Stimulated activated naive CD8-positive, alpha-beta T cell treated with anti-CD3 and anti-CD28 coated beads, Interleukin-15, amount 100 ng/mL, for 72 hours (primary cell): ENCODE measurements around the gene KIAA0040.

Experiments
- ATAC-seq: fragments of 150-1000 bp; cut with Tn5 transposase; 2 replicates; pipeline ENCODE4 v1.10.0; 2021; ENCODE audit warnings: mild to moderate bottlenecking, moderate library complexity
- DNase-seq, 2 donors: peaks; one replicate each; pipeline ENCODE4 v3.0.0; 2021 to 2022
- H3K27ac Mint-ChIP-seq, 2 donors: one replicate each; pipeline ENCODE4 v1.8.0; 2022; ENCODE audit warnings: mild to moderate bottlenecking in 2 of 2, mixed read lengths in 2 of 2, moderate library complexity in 2 of 2
- H3K27me3 Mint-ChIP-seq: one replicate; pipeline ENCODE4 v1.8.0; 2022; ENCODE audit warnings: mixed read lengths
- H3K4me1 Mint-ChIP-seq: one replicate; pipeline ENCODE4 v1.8.0; 2022; ENCODE audit warnings: mild to moderate bottlenecking, mixed read lengths
- H3K4me3 Mint-ChIP-seq, 2 donors: one replicate each; pipeline ENCODE4 v1.8.0; 2022; ENCODE audit warnings: mild to moderate bottlenecking in 2 of 2, mixed read lengths in 2 of 2, moderate library complexity in 1 of 2
- H3K9me3 Mint-ChIP-seq, 2 donors: one replicate each; pipeline ENCODE4 v1.8.0; 2022; ENCODE audit warnings: mixed read lengths in 2 of 2

Gene KIAA0040

DNA sequence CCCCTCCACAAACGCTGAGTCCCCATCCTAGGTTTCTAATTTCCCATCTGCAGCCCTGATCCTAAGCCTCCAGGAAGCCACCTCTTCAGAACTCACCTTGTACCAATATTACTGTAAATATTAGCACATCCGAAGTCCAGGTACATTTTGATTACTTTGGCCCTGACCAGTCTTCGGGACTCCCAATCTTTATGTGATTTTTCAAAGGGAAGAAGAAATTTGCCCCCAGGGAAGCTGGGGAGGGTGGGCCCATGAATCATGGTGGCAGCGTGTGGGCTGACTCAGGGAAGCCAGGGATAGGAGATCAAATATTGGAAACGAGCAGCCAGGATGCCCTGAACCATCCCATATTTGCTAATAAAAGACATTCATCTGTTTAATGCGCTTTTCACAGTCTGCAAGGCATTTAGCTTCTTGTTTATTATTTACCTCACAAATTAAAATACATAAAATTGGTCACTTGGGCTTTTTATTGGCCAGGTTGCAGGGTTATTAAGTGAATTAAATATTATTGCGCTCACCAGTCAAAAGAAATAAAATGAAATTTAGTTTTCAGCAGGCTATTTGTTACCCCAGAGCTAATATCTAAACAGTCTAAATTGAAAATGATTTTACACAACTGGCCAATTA, 46.6 kb downstream of the KIAA0040 start:
- no peak for DNase-seq
- H3K4me3 Mint-ChIP-seq, result no peak overlapping the region
- ATAC-seq, result no peak
- H3K27ac Mint-ChIP-seq, result no peak overlapping the region
- H3K9me3 Mint-ChIP-seq, result no peaks in the 10 kb centered on the region
- H3K4me1 Mint-ChIP-seq, result no peaks in the 10 kb centered on the region
- H3K27me3 Mint-ChIP-seq, result peaks cover 9% of the 10 kb centered on the region

DNA sequence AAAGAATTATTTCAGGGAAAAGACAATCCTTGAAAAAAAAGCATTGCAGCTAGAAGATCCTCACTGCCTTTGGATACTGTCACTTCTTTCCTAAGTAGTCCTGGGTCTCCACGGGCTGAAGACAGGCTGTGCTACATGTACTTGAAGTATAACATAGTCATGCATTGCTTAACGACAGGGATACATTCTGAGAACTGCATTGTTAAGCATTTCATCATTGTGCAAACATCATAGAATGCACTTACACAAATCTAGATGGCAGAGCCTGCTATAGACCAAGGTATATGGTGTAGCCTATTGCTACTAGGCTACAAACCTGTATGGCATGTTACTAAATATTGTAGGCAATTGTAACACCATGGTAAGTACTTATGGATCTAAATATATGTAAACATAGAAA, 54.0 kb downstream of the KIAA0040 start:
- H3K4me1 Mint-ChIP-seq, result no peaks in the 10 kb centered on the region
- ATAC-seq (no peak), DNase-seq (no peak)
- H3K27me3 Mint-ChIP-seq, result peaks cover 31% of the 10 kb centered on the region
- H3K27ac Mint-ChIP-seq, result no peak overlapping the region
- H3K4me3 Mint-ChIP-seq, result no peak overlapping the region
- no peaks in the 10 kb centered on the region for H3K9me3 Mint-ChIP-seq

DNA sequence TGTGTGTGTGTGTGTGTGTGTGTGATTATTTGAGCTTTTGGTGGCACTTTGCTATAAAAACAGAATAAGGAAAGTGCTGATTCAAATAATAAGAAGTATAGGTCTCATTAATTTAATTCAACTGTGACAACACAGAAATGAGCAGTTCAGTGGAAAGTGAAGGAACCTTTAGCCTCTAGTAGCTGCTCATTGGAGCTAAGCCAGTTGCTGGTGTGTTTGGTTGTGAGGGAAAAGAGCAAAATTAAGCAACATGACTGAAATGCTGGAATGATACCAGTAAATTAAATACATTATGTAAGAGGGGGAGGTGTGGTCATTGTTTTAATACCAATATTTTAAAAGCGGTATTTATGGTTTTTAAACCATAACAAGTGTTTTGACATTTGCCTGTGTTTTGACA, 55.2 kb downstream of the KIAA0040 start:
- peaks cover 33% of the 10 kb centered on the region for H3K27me3 Mint-ChIP-seq

DNA sequence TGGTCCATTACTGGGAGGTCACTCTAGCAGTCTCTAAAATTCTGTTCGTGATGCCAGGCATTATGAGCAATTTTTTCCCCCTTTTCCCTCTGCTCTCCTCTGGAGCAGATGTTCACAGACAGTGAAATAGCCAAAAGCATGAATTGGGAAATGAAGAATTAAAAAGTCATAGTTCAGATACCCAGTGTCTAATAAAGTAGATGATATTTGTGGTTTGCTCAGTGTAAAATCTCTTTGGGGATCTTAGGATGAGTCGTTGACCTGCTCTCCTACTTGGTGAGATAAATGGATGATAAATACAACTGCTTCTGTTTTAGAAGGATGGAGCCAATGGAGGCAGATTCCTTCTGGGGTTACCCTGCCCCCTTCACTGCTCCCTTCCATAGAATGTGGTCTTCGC, 56.3 kb downstream of the KIAA0040 start:
- Mint-ChIP-seq H3K4me1 (no peaks in the 10 kb centered on the region), H3K4me3 (no peak overlapping the region), H3K27me3 (peaks cover 33% of the 10 kb centered on the region), H3K27ac (peak overlapping the region in 1 of 2 donors; percentile 23), H3K9me3 (no peaks in the 10 kb centered on the region)
- DNase-seq (no peak), ATAC-seq (no peak)

More for the DNA sequence above, 55.2 kb downstream of the KIAA0040 start:
- Mint-ChIP-seq H3K4me3 (no peak overlapping the region), H3K4me1 (no peaks in the 10 kb centered on the region), H3K9me3 (no peaks in the 10 kb centered on the region), H3K27ac (no peak overlapping the region)
- ATAC-seq (no peak), DNase-seq (no peak)

DNA sequence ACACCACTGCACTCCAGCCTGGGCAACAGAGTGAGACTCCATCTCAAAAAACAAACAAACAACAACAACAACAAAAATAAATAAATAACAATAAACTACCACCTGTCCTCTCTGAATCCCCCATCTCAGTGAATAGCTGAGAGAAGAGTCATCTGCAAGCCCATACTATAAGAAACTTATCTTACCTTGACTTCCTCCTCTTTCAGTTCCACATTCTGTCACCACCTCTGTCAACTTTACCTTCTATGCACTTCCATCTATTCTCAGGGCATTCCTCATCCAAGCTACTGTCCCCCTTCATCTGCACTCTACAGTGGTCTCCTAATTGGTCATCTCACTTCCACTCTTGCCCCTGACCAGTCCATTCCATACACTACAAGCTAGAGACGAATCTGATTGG, 58.1 kb downstream of the KIAA0040 start:
- peaks cover 33% of the 10 kb centered on the region for H3K27me3 Mint-ChIP-seq
- no peak overlapping the region for H3K27ac Mint-ChIP-seq
- no peak overlapping the region for H3K4me3 Mint-ChIP-seq
- no peaks in the 10 kb centered on the region for H3K4me1 Mint-ChIP-seq
- DNase-seq, result no peak
- H3K9me3 Mint-ChIP-seq, result no peaks in the 10 kb centered on the region
- ATAC-seq, result no peak

DNA sequence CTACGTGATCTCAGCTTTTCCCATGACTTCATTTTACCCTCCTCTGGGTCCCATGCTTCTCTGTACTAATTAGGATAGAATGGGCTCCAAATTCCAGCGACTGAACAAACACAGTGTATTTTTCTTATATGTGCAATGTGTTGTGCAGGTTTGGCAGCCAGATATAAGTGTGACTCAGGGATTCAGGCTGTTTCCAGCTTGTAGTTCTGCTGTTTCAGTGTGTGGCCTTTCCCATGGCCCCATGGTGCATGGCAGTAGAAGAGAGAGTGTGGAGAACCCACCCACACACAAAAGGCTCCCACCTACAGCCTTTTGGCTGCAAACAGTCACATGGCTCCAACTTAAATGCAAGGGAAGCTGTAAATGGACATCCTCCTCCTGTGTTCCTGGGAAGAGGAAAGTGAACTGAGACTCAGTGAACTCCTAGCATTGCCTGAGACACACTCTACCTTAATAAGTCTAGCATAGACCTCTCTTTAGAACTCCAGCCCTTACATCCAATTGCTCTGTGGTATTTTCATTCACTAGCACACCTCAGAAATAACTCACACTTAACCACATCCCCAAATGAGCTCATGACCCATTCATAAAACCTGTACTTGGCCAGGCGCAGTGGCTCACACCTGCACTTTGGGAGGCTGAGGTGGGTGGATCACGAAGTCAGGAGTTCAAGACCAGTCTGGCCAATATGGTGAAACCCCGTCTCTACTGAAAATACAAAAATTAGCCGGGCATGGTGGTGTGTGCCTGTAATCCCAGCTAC, 58.7 kb downstream of the KIAA0040 start:
- peaks cover 33% of the 10 kb centered on the region for H3K27me3 Mint-ChIP-seq
- H3K9me3 Mint-ChIP-seq, result no peaks in the 10 kb centered on the region
- H3K4me1 Mint-ChIP-seq, result no peaks in the 10 kb centered on the region
- ATAC-seq (peak; percentile 64), DNase-seq (no peak)
- H3K27ac Mint-ChIP-seq, result no peak overlapping the region
- no peak overlapping the region for H3K4me3 Mint-ChIP-seq

DNA sequence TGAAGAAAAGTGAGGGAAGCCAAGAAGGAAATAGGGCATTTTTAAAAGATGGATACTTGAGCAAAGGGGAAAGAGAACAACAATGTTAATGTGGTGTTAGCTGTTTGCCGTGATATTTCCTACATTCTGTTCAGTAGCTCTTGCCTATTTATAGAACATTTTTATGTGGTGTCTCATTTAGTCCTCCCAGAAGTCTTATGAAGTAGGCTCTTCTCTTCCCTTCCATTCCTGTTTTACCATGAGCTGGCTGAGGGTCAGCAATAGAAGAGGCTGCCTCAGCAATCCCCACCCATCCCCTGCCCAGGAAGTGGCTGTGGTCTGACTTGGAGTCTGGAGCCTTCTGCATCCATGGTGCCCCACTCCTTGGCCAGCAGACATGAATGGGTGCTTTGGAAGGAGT, 60.1 kb downstream of the KIAA0040 start:
- Mint-ChIP-seq H3K27ac (no peak overlapping the region), H3K27me3 (peaks cover 22% of the 10 kb centered on the region), H3K9me3 (no peaks in the 10 kb centered on the region), H3K4me3 (no peak overlapping the region), H3K4me1 (no peaks in the 10 kb centered on the region)
- DNase-seq, result no peak
- no peak for ATAC-seq

DNA sequence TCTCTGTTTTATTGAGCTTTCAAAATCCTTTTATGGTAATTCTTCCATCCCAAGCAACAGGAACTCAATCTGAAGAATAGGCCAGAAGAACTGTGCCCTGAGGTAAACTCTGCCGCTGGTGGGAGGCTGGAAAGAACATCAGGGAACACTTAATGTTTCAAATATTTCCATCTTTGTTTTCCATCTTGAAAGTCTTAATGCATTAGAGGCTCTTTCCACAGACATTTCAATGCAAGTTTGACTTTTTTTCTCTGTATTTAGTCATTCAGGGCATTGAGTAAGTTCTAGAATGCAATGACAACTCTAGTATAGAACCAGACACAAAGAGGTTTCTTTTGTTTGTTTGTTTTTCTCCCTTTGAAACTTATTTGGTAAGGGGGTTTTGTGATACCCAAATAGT, 61.5 kb downstream of the KIAA0040 start:
- H3K27ac Mint-ChIP-seq, result no peak overlapping the region
- H3K9me3 Mint-ChIP-seq, result no peaks in the 10 kb centered on the region
- peaks cover 13% of the 10 kb centered on the region for H3K27me3 Mint-ChIP-seq
- H3K4me3 Mint-ChIP-seq, result no peak overlapping the region
- DNase-seq, result no peak
- H3K4me1 Mint-ChIP-seq, result no peaks in the 10 kb centered on the region
- ATAC-seq, result no peak

DNA sequence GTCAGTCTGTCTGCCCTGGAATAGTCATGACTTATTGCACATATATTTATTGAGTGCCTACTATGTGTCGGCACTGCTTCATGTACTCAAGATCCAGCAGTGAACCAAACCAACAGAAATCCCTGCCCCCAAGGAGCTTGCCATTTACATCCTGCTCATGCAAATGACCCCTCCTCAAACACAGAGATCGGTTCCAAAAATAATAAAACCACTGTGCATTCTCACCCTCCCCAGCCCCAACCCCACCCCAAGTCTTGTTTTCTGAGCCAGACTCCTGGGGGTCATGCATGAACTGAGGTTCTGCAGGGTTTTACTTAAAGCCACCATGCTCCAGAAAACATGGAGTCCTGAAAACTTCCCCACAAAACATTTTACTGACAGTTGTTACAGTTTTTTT, 61.9 kb downstream of the KIAA0040 start:
- no peak for ATAC-seq
- no peaks in the 10 kb centered on the region for H3K9me3 Mint-ChIP-seq
- no peak overlapping the region for H3K4me3 Mint-ChIP-seq
- no peaks in the 10 kb centered on the region for H3K4me1 Mint-ChIP-seq
- H3K27ac Mint-ChIP-seq, result no peak overlapping the region
- no peak for DNase-seq
- peaks cover 8% of the 10 kb centered on the region for H3K27me3 Mint-ChIP-seq

DNA sequence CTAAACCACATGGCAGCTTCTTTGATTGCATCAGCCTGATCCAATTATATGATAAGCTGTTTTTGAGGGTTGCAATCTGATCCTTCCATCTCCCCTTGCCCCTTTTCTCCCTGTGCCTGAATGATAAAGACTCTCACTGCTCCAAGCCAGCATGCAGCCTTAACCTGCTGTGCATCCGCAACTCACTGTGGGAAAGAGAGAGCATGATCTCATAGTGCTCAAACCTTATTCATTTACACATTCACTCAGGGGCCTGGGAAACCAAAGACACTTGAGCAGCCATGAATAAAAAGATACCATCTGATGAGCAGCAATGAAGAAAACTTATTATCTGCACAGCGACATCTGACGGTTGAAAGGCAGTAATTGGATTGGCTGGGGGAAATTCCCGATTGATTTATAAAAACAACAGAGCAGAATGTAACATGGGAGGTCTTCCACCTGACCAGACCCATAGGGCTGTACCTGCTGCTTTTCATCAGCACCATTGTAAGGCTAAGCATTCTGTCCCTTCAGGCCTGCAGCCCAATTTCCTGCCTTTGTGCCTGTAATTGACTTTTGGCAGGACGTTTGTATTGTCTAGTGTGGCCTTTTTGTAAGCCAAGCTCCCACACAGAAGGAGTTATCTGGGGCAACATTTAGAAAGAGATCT, 62.5 kb downstream of the KIAA0040 start:
- H3K4me3 Mint-ChIP-seq, result no peak overlapping the region
- no peaks in the 10 kb centered on the region for H3K4me1 Mint-ChIP-seq
- ATAC-seq (no peak), DNase-seq (no peak)
- H3K9me3 Mint-ChIP-seq, result no peaks in the 10 kb centered on the region
- H3K27me3 Mint-ChIP-seq, result peaks cover 6% of the 10 kb centered on the region
- no peak overlapping the region for H3K27ac Mint-ChIP-seq

DNA sequence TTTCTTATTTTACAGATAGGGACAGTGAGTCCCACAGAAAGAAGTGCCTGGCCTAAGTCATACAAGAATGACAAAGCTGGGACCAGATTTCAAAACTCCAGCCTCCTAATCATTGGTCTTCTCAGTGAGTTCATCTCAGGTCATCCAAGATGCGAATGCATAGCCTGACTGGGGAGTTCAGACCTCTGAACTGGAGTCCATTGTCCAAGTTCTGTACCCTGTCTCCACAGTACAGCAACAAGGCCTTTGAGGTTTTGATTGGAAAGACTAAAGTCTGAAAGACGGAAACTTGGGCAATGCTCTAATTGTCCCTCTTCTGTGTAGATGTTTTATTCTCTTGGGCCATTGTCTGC, 63.0 kb downstream of the KIAA0040 start:
- Mint-ChIP-seq H3K4me1 (no peaks in the 10 kb centered on the region), H3K4me3 (no peak overlapping the region), H3K27me3 (peaks cover 6% of the 10 kb centered on the region), H3K9me3 (no peaks in the 10 kb centered on the region), H3K27ac (no peak overlapping the region)
- DNase-seq (no peak), ATAC-seq (no peak)

DNA sequence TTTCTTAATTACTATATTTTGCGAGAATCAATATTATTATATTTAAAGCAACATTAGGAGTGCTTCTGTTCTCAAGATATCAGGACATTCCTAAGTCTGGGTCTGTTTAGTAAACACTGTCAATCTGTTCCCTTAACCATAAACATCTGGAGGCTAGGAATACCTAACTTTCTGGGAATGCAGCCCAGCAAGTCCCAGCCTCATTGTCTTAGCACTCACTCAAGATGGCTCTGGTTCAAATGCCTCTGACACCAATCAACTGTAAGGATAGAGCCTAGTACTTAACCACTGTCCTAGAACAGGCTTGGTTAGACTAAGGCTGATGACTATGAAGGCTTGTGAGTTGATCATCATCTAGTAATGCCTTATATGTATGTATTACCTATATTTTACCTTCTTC, 63.4 kb downstream of the KIAA0040 start:
- DNase-seq, result no peak
- Mint-ChIP-seq H3K9me3 (no peaks in the 10 kb centered on the region), H3K27ac (no peak overlapping the region), H3K27me3 (peaks cover 6% of the 10 kb centered on the region), H3K4me3 (no peak overlapping the region), H3K4me1 (no peaks in the 10 kb centered on the region)
- no peak for ATAC-seq

DNA sequence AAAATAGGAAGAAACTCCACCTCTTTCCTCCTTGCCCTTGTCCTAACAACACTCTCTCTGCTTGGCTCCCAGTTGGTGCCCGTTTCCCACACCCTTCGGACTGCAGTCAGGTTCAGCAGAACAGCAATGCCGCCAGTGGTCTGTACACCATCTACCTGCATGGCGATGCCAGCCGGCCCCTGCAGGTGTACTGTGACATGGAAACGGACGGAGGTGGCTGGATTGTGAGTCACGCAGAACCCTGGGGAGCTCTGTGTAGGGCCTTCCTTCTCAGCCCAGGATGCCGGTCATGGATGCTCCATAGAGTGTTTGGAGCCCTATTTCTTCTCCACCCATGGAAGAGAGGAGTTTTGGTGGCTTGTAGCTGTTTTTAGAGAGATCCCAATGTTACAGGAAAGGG, 64.1 kb downstream of the KIAA0040 start:
- H3K4me1 Mint-ChIP-seq, result no peaks in the 10 kb centered on the region
- DNase-seq (no peak), ATAC-seq (no peak)
- H3K27ac Mint-ChIP-seq, result no peak overlapping the region
- peaks cover 2% of the 10 kb centered on the region for H3K27me3 Mint-ChIP-seq
- no peak overlapping the region for H3K4me3 Mint-ChIP-seq
- no peaks in the 10 kb centered on the region for H3K9me3 Mint-ChIP-seq

DNA sequence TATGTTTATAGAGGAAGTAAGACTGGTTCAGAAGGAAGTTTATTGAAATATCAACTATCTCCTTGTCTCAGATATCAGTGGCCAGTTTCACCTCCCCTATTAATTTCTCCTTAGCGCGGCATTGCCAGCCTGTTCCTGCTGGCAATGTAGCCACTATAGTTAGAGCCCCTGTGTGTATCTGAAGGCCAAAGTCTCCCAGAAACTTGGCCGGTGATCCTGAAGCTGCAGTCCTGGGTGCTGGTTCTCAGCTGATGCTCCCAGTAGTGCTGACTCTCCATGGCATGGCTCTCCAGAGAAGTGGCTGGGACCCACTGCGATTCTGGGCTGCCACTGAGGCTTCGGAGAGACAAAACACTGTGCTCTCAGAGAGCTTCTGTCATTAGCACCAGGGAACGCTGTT, 65.0 kb downstream of the KIAA0040 start:
- ATAC-seq (no peak), DNase-seq (no peak)
- no peak overlapping the region for H3K27ac Mint-ChIP-seq
- no peaks in the 10 kb centered on the region for H3K27me3 Mint-ChIP-seq
- no peaks in the 10 kb centered on the region for H3K9me3 Mint-ChIP-seq
- H3K4me3 Mint-ChIP-seq, result no peak overlapping the region
- H3K4me1 Mint-ChIP-seq, result no peaks in the 10 kb centered on the region

DNA sequence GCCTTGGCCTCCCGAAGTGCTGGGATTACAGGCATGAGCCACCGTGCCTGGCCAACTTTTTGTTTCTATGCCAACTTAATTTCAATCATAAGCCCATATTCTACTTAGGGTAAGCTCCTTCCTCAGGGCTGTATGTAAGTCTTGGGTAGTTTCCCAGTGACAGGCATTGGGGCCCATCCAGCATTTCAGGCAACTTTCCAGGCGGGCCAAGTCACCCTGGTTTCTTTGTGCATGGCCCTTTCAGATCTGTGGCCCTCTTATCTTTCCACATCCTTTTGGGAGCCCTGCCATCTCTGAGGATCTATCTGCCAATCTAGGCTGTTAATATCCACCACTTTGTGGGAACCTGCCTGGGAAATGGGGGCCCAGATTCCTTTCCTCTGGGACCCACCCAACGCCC, 66.2 kb downstream of the KIAA0040 start:
- ATAC-seq, result no peak
- H3K4me3 Mint-ChIP-seq, result no peak overlapping the region
- no peaks in the 10 kb centered on the region for H3K4me1 Mint-ChIP-seq
- DNase-seq, result no peak
- no peaks in the 10 kb centered on the region for H3K27me3 Mint-ChIP-seq
- no peak overlapping the region for H3K27ac Mint-ChIP-seq
- H3K9me3 Mint-ChIP-seq, result no peaks in the 10 kb centered on the region

DNA sequence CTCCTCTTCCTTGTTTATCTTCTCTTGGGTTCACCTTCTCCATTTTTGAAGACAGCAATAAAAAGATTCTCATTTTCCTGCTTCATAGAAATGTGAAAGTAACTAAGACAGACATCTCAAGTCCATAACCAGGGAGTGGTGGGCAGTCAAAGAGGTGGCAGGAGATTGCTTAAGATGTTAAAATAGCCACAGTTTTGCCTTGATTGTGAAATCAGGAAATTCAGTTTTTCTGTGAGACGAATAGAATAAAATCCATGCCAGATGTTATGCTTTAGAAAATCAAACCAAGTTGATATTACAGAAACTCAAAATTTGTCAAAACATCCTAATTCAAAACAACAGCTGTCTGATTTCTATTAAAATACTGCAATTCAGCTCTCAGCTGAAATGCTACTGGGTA, 67.7 kb downstream of the KIAA0040 start:
- Mint-ChIP-seq H3K9me3 (no peaks in the 10 kb centered on the region), H3K4me1 (no peaks in the 10 kb centered on the region)
- ATAC-seq, result no peak

More for the DNA sequence above, 67.7 kb downstream of the KIAA0040 start:
- Mint-ChIP-seq H3K27me3 (no peaks in the 10 kb centered on the region), H3K27ac (no peak overlapping the region), H3K4me3 (no peak overlapping the region)
- no peak for DNase-seq
